ENCODE measurements around the gene DRC1.

DRC1 gene

DNA sequence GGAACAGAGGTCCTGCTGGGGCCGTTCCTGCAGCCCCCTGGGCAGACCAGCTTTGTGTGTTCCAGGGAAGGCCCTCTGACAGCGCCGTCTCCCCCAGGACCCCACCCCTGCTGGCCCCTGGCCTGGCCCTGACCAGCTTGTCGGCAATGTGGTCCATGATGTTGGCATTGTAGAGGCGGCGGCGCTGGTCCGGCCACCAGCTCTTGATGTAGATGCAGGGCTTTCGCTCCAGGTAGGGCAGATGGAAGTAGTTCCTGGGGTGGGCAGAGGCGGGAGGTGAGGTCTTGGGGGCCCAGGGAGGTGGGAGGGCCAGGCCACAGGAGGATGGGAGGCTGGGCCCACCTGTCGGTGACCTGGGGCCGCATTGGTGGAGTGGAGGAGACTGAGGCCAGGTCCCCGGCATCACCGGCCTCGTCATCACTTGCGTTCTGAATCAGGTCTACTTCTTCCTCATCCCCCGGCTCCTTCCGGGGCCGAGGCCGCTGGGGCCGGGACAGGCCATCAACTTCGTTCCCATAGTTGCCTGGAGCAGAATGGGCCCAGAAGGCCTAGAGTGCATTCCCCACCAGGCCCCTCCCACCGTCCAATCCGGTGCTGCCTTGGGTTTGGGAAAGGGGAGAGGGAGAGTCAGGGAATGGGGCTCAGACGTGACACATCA lies 77.5 kb downstream of the DRC1 start:
- no peak for DNase-seq

DNA sequence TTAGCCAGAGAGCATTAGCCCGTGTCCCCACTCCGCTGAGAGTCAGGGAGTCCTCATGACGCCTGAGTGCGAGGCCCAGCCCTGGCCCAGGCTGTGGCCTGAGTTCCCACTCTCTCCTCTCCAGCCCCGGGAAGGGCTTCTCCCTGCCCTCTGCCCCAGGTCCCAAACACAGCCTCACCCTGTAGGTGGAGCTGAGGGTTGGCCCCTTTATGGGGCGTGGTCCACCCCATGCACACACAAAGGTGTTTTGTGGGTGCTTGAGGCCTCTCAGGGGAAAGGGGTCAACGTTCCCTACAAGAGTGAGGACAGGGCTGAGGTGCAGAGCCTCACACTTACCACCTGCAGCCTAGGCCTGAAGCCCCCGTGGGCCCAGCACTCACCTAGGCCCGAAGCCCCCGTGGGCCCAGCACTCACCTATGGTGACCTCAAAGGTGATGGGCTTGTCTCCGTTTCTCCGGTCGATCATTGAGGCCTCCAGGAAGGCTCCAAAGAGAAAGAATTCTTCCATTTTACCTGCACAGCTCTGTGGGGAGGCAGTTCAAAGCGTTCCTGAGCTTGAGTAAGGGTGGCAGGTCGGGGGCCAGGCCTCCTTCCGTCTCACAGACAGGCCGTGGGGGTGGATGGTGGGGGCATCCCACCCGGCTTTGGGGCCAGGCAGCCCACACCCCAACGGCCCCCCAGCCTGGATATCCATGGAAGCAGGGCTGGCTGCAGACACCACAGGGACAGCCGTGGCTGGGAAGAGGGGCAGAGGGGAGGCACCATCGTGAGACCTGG lies 78.3 kb downstream of the DRC1 start:
- no peak for DNase-seq

DNA sequence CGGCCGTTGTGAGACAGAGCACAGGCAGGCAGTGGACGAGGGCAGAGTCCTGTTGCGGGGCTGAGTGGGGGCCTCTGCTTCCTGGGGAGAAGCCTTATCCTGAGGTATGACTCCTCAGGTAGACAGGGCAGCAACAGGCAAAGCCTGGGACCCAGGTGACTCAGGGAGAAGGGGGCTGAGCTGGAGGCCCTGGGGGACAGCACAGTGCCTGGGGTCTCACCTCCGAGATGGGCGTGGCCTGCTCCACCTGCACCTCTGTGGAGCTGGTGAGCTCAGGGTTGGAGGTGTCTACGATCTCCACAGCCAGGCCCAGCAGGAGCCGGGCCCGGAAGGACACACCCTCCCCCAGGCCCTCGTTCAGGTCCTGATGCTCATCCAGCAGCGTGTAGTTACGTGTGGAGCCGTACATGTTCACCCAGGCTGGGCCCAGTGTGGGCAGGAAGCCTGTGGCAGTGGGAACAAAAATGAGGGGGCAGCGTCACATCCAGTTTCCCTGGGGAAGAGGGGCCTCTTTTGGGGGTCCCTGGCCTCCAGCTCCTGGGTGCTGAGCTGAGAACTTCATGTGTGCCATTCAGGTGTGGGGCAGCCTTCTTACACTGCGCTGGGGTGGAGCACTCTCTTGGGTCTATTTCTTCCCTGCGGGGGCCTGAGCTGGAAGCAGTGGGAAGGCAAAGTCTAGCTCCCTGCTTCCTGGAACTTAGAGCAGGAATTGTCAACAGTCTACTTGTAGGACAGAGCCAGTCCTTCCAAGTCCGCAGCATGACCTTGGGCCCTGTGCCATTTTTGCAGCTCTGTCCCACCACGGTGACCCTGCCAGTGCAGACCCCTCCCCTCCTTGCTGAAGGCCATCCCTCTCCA lies 79.1 kb downstream of the DRC1 start:
- no peak for DNase-seq

DNA sequence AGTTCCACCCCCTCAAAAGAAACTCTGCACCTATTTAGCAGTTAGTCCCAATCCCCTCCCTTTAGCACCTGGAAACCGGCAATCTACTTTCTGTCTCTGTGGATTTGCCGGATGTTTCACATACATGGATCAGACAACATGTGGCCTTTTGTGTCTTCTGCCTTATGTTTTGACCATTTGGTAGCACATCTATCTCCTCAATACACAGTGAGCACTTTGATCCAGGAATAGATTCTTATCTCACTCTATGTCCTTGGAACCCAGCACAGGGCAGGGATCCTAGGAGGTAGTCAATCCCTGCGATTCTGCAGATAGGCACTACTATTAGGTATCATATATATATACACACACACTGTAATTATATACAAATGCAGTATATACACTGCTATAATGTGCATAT lies 80.0 kb downstream of the DRC1 start:
- no peak for DNase-seq

DNA sequence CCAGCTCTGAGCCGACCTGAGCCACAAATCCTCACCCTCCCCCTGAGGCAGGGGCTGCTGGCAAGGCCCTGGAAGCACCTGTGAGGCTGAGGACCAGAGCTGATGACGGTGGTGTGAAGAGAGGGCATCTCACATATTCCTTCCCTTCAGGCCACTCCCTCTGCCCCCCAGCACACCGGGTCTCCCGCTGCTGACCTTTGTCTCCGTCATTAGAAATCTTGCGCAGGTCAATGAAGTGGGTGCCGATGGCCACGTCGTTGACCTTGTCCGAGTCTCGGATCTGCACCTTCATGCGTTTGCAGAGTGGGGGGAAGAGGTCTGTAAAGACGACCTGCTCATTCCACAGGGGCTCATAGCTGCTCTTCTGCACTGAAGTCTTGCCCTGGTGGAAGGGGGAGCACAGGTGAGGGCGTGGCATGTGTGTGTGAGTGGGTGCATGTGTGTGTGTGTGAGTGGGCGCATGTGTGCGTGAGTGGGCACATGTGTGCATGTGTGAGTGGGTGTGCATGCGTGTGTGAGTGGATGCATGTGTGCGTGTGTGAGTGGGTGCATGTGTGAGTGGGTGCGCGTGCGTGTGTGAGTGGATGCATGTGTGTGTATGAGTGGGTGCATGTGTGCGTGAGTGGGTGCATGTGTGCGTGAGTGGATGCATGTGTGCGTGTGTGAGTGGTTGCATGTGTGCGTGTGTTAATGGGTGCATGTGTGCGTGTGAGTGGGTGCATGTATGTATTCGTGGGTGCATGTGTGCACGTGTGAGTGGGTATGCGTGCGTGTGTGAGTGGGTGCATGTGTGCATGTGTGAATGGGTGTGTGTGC lies 80.7 kb downstream of the DRC1 start:
- no peak for DNase-seq

DNA sequence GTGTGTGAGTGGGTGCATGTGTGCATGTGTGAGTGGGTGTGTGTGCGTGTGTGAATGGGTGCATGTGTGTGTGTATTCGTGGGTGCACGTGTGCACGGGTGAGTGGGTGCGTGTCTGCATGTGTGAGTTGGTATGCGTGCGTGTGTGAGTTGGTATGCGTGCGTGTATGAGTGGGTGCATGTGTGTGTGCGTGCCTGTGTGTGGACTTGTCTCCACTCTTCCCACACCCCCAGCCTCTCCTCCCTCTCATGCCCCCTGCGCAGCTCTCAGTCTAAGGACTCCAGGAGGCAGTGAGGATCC lies 81.3 kb downstream of the DRC1 start:
- no peak for DNase-seq

DNA sequence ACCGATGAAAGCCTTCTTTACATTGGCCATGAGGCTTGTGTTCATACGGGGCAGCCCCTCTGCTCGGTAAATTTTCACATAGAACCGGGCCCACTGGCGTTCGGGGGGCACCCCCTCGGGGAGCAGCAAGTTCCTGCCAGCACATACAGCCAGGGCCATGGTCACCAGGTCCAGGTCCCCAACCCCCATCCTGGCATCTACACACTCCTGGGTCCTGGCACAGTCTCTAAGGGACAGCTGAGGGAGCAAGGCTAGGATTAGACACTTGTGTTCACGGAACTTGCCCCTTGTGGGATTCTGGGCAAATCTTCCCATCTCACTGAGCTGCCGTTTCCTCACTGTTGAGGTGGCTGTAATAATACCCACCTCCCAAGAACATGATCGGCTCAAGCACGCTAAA lies 81.8 kb downstream of the DRC1 start:
- no peak for DNase-seq

DNA sequence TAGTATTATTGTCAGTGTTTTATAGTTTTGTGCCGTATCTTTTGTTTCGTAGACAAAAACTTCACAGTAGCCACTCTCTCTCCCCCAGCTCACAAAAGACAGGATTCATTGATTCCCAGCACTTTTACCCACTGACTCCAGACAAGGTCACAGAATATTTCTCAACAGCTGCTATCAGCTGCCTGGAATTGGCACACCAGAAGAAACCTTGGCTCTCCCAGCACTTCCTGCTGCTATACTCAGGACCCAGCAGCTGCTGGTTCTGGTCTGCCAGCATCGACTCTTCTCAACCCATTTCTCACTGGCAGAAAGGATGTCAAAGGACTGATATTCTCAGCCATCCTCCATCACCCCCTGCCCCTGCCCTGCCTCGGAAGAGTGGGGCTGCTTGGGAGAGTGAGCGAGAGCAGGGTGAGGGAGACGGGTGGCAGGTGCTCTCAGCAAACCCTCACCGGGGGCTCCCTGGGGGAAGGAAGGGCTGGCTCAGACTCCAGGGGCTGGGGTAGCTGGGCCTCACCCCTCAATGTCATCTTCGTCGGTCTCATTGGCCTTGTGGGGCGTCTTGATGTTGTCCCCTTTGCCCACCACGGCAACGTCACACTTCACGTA lies 82.3 kb downstream of the DRC1 start:
- peak; percentile 62 for DNase-seq

DNA sequence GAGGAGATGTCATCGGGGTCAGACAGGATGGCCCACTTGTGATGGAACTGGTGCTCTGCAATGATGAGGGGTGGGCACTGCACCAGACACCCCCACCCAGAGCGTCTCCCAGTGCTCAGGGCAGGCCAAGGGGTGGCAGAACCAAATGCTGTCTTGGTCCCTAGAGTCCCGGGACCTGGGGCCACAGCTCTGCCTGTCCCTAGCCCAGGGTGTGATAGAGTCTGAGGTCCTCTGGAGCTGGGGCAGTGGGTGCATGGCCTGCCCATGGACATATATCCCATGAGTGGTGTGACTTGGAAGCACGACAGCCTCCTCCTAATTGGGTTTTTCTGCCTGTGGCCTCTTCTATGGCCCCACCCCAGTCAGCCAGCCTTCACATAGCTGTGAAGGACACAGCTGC lies 82.9 kb downstream of the DRC1 start:
- DNase-seq, result no peak

DNA sequence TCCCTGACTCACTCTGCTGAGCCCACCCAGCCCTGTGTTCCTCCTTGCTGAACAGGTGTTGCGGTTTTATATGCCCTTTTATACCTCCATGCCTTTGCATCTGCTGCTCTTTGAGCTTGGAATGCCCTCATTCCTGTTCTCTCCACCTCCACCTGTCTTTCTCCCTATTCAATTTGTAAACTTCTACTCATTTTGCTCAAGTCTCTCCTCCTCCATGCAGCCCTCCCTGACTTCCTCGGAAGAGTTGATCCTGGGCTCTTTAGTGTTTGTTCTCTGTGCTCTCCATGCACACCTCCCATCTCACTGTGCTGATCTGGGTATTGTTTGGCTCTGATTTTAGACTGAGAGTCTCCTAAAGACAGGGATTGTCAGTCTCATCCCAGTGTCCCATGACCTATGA lies 83.4 kb downstream of the DRC1 start:
- no peak for DNase-seq

DNA sequence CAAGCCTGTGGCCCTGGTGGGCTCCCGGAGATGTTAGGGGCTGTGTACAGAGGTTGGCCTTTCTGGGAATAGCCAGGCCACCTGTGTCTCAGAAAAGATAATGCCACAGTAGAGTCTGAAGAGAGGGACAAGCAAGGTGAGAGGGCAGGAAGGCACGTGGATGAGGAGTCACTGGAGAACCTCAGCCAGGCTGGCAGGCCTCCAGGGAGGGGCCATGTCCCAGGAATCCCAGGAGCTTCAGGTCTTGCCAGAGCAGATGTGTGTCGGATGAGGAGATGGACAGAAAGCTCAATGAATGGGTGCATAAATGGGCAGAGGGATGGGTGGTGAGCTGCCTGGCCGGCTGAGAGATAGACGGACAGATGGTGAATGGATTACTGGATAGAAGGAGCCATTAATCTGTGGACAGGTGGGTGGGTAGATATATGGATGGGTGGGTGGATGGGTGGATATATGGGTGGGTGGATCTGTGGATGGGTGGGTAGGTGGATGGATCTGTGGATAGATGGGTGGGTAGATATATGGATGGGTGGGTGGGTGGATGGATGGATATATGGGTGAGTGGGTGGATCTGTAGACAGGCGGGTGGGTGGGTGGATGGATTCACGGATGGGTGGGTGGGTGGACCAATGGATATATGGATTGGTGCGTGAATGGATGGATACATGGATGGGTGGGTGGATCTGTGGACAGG lies 84.2 kb downstream of the DRC1 start:
- no peak for DNase-seq

DNA sequence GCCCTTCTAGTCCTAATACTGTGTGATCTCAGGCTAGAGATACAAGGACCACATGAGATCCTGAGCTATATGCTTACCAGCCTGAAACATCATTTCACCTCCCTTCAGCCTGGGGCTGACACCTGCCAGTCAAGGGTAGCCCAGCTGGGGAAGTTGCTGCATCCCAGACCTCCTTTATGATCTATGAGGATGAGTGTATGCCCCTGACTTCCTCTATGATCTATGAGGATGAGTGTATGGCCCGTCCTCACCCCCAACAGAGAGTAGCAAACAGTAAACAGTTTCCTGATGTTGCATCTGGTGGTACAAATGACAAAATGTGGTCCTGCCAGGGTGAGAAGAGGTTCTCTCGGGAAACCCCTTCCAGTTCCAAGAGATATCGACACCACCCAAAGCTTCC lies 85.1 kb downstream of the DRC1 start:
- no peak for DNase-seq

DNA sequence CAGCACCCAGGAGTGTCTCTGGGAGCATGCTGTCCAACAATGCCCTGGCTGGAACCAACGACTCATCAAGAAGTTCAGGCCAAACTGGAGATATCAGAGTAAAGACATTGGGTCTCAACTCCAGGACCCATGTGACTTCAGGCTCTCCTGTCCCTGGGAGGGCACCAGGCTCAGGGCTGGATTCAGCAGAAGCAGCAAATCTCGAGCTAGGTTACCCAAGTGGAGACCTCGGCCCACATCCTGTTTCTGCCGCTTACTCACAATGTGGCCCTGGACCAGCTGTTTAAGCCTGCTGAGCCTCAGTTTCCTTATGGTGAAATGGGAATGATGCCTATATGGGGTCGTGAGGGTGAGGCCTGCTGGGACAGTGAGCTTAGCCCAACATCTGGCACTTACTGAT lies 85.5 kb downstream of the DRC1 start:
- DNase-seq, result no peak

DNA sequence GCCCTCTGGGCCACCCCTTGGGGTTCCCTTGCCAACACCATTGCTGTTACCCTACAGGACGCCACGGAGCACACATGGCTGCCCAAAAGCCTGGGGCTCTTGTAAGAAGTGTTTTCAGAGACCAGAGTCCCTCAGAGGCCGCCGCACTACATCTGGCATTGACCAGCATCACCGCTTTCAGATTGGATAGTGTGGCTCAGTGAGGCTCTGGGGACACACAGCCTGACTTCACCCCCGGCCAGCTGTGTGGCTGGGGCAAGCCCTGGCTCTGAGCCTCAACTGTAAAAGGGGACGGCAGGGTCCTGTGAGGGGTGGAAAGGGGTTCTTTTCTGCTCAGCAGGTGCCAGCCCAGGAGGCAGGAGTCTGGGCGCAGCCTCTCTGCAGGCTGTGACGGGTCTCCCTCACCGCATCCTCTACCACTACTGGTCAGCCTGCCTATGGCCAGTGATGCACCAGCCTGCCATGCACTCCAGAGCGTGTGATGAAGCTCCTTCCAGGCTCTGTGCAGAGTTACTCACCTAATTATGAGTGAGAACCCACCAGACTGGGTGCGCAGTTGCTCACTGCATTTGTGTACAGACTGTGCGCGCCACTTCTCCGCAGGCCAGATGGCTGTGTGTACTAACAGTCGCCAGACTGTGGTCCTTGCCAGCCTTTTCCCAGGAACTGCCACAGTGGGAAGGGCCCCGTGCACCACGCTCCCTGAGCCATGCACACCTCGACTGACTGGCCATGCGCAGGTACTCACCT lies 86.9 kb downstream of the DRC1 start:
- peak; percentile 94 for DNase-seq

DNA sequence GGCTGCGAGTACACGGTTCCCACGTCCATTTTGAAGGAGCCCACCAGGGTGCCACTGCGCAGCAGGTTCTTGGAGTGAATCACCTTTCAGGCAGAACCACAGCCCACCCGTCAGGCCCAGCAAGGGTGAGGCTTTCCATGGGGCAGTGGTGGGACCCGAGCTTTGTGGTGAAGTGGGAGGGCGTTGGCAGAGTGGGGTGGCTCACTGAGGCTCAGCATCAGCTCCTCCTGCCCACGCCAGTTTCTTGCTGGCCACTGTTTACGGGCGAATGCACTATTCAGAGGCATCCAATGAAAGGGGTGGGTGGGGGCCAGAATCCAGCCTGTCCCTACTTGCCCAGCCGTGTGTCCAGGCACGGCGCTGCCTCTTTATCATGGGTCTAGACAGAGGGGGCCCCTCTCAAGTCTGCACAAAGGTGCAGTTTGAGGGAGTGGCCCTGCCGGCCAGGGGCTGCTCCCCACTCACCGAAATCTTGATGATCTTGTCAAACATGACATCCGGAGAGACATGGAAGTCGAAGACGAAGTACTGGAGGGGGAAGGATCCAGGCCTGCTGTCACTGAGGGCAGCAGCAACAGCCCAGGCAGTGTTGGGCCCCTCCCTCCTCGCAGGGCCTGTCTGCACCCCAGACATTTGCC lies 87.6 kb downstream of the DRC1 start:
- no peak for DNase-seq

DNA sequence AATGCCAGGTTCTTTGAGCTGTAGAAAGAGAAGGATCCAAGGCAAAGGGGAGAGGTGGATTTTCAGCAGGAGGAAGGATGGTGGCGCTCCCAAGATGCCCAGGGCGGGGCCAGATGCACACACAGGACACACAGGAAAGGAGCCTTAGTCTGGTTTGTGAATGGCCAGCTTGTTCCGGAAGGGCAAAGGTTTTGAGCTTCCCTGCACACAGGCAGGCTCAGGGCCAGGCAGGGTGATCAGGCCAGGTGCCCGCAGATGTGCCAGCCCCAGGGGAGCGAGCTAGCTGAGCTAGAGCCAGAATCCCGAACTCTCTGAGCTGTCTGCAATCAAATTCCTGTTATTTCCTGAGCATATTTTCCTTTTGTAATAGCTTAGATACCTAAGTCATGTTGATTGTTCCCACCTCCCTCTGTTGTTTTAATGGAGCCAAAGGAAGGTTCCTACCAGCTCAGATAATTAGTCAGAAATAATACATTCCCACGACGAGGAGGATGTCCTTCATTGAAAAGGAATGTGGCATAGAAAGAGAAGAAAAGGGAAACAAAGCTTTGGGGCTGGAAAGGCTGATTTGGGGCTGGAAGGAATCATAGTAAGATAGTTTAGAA lies 89.9 kb downstream of the DRC1 start:
- DNase-seq, result no peak

DNA sequence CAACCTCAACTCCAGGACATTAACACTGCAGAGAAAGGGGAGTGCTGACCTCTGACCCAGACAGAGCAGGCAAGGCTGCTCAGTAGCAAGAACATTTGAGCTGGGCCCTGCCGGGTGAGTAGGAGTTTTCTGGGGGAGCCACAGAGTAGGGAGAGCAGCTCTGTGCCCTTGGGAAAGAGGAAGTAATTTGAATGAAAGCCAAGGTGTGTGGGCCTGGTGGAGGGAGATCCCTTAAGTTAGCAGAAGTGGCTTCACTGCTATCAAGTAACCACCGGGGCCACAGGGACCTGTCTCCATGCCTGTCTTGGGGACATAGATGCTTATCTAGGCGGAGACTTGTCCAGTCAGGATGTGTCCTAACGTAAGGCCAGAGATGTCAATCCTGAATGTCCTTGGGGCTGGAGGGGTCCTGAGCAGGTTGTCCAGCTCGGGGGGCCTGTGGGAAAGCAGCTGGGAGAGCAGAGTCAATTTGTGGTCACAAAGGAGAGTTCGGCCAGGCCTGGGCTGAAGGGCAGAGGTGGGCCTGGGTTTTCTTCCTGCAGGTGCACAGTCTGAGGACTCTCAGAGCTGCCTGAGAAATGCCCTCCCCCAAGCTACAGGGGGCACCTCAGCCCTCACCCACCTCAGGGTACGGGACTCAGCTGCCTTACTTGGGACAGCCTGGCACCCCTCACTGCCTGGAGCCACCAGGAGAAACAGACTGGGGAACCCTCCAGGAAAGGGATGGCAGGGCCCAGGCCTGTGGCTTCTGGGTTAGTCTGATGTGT lies 91.2 kb downstream of the DRC1 start:
- no peak for DNase-seq

DNA sequence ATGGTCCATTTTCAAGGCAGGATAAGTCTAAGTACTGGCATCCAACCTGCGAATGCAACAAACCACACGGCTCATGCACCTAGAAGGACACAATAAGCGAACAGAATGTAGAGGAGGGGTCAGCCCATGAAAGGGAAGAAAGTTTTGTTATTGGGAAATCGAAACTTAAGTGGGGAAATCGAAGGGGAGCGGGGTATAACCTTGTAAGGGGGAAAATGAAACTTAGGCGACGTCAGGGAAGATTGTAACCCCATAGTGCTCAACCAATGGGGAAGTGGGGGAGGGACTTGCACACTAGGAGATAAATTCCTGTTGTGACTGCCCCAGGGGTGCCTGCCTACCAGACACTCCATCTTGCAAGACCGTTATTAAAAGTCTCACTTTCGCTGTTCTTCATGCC lies 91.8 kb downstream of the DRC1 start:
- no peak for DNase-seq

DNA sequence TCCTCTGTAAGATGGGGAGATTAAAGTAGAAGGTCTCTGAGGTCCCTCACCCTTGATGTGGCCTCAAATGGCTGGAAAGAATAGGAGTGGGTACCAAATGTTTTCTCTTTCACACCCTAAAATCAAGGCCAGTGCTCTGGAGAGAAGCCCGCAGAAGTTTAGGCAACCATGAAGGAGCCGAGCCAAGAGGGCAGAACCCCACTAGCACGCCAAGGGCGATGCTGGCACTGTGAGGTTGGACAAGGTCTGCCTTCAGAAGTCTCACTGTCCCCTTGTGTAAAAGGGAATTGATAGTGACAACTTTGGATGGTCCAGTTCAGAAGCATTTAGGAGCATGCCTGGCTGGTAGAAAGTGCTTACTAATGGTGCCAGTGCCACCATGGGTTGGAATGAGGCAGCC lies 92.5 kb downstream of the DRC1 start:
- DNase-seq, result no peak

DNA sequence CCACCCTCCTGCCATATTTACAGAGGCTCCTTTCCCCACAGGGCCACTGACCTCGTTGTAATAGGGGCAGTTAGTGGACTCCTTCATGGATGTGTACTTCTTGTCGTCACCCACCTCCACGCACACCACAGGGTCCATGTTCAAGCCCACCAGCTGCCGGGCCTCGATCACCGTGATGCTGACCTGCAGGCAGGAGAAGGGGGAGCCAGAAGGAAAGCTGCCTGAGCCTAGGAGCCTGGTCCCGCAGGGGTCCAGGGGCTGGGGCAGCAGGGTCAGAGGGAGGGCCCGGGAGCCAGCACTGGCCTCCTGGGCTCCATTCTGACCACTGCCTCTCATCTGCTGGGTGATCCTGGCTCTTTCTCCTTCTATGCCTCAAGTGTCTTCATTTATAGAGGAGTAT lies 93.2 kb downstream of the DRC1 start:
- no peak for DNase-seq

Measured in NCI-H1694 (cell line).